ENCODE data around the gene JOSD1. TPM values are rescaled to one million over a fixed set of nuclear protein-coding genes. Genes with fewer than 3 reads are reported as not detected.

JOSD1 gene
- total and polyA plus RNA-seq, 10 of the 15 experiments (the other 5 are each of a cell fraction or from before 2014, with no cell fraction given) = 6.2 to 54.6 (median 40.5) TPM

GRCh38 chr22:38641476-38642040, 59.2 kb downstream of the JOSD1 start:
- ChIA-PET CTCF (interaction anchor here (0.6 kb wide), 1 partner anchor 40 kb away, joined by 3 read pairs; no protein-coding TSS in a partner anchor), SMC1A (ENCODE audit: uncharacterized antibody, unreplicated experiment) (no interaction called here), POLR2A (interaction anchor here (0.6 kb wide), 1 partner anchor 88 kb away, joined by 8 read pairs; no protein-coding TSS in a partner anchor), RAD21 (ENCODE audit: unreplicated experiment) (no interaction called here)
- no peak overlapping the region for H3K27ac ChIP-seq (ENCODE audit: control insufficient read depth, insufficient read depth)
- 67% methylated on average over 12 of the region's 13 CpGs for WGBS (ENCODE audit: insufficient coverage, insufficient replicate concordance, low lambda C conversion rate, missing lambda C conversion rate)
- H2AFZ ChIP-seq (ENCODE audit: control insufficient read depth, low read depth, low read length) = no peak overlapping the region
- DNase-seq (ENCODE audit: low read depth, low spot score) (no peak), ATAC-seq (no peak), FAIRE-seq (no peak)
- no TSS peak for BruUV-seq (replicated peaks)
- in situ Hi-C loops (cut with MboI) (no loop called here), intact Hi-C loops (cut with micrococcal nuclease; ENCODE audit: unreplicated experiment) (no loop called here)
- no peak overlapping the region for H3K9ac ChIP-seq (ENCODE audit: control insufficient read depth, insufficient read depth, low read length)
- H4K20me1 ChIP-seq (ENCODE audit: control insufficient read depth, insufficient read depth) = no peaks in the 10 kb centered on the region
- H3K4me2 ChIP-seq (ENCODE audit: control insufficient read depth, insufficient read depth) = no peak overlapping the region
- no peaks in the 10 kb centered on the region for H3K9me3 ChIP-seq (replicated peaks; ENCODE audit: control insufficient read depth, insufficient read depth, low read length)
- no peaks in the 10 kb centered on the region for H3K79me2 ChIP-seq (ENCODE audit: control insufficient read depth, insufficient read depth, low read length)
- no peaks in the 10 kb centered on the region; a peak in 1 of 4 replicates for H3K27me3 ChIP-seq (replicated peaks in 1 of 2; ENCODE audit: control insufficient read depth in 2 of 2, insufficient read depth in 2 of 2, low read length in 1 of 2)
- no peaks in the 10 kb centered on the region for H3K36me3 ChIP-seq (ENCODE audit: control insufficient read depth in 2 of 2, insufficient read depth in 2 of 2, low read length in 1 of 2)
- no peak overlapping the region for H3K4me3 ChIP-seq
- no peaks in the 10 kb centered on the region for H3K4me1 ChIP-seq (ENCODE audit: control insufficient read depth, insufficient read depth, low read length)
- no peak for TF ChIP-seq ZZZ3 (IDR thresholded peaks at IDR 0.05; ENCODE audit: control insufficient read depth, insufficient read length, low read depth)
- TF ChIP-seq NR2F1 (conservative IDR thresholded peaks at IDR 0.05) = no peak
- no peak for TF ChIP-seq ZNF217 (IDR thresholded peaks at IDR 0.05)
- no peak for TF ChIP-seq ATF7 (IDR thresholded peaks at IDR 0.05; ENCODE audit: low read depth)
- TF ChIP-seq SIN3A (IDR thresholded peaks at IDR 0.05; ENCODE audit: low read depth, low read length) = no peak
- TF ChIP-seq SREBF2 (IDR thresholded peaks at IDR 0.05; ENCODE audit: low read length) = no peak
- TF ChIP-seq WRNIP1 (IDR thresholded peaks at IDR 0.05; ENCODE audit: borderline replicate concordance, low read depth, low read length) = no peak
- no peak for TF ChIP-seq ZSCAN29 (IDR thresholded peaks at IDR 0.05)
- no peak for TF ChIP-seq POLR2AphosphoS5 (IDR thresholded peaks at IDR 0.05; ENCODE audit: low read length)
- TF ChIP-seq SPI1 (IDR thresholded peaks at IDR 0.05; ENCODE audit: borderline replicate concordance, insufficient read depth, low read depth, low read length) = no peak
- TF ChIP-seq HDGF (IDR thresholded peaks at IDR 0.05) = no peak
- no peak for TF ChIP-seq MEF2B (IDR thresholded peaks at IDR 0.05; ENCODE audit: partially characterized antibody, poor library complexity, severe bottlenecking)
- TF ChIP-seq TAF1 (IDR thresholded peaks at IDR 0.05; ENCODE audit: borderline replicate concordance, low read depth, low read length) = no peak
- TF ChIP-seq JUNB (IDR thresholded peaks at IDR 0.05) = no peak
- no peak for TF ChIP-seq CUX1 (IDR thresholded peaks at IDR 0.05; ENCODE audit: insufficient replicate concordance, low read depth, low read length)
- TF ChIP-seq FOXK2 (IDR thresholded peaks at IDR 0.05) = no peak
- TF ChIP-seq USF2 (IDR thresholded peaks at IDR 0.05; ENCODE audit: borderline replicate concordance, low read depth, low read length) = no peak
- TF ChIP-seq ELK1 (IDR thresholded peaks at IDR 0.05; ENCODE audit: low read depth, low read length) = no peak
